Fibroblast of lung (primary cell): ENCODE results near the gene RBM41. TPM values are rescaled to one million over a fixed set of nuclear protein-coding genes. Genes with fewer than 3 reads are reported as not detected.
"Not testable (repeated sequence)": the region's sequence is repeated elsewhere in the genome, so short reads cannot be mapped to it uniquely, and the experiment has no call there.

Experiments
- DNase-seq, 2 donors: peaks; one replicate each; pipeline versions ENCODE4 v3.0.0 to v3.0.0-alpha.2; 2010; ENCODE audit warnings: low read depth in 2 of 2
- H2AFZ ChIP-seq: 2 replicates; pipeline ENCODE4 v1.5.1; 2012; ENCODE audit warnings: low read length, control low read depth, inconsistent platforms
- H3K27ac ChIP-seq: 2 replicates; pipeline ENCODE4 v1.5.1; 2011; ENCODE audit warnings: low read length, control low read depth; ENCODE audit not compliant: insufficient read depth
- H3K27me3 ChIP-seq: 2 replicates; pipeline ENCODE4 v1.5.1; 2011; ENCODE audit warnings: mild to moderate bottlenecking, low read length; ENCODE audit not compliant: control insufficient read depth, insufficient read depth
- H3K36me3 ChIP-seq: 2 replicates; pipeline ENCODE4 v1.5.1; 2011; ENCODE audit warnings: low read length; ENCODE audit not compliant: control insufficient read depth, insufficient read depth
- H3K4me1 ChIP-seq: 2 replicates; pipeline ENCODE4 v1.5.1; 2011; ENCODE audit warnings: low read length; ENCODE audit not compliant: control insufficient read depth, insufficient read depth; ENCODE audit errors: extremely low read depth
- H3K4me2 ChIP-seq: 2 replicates; pipeline ENCODE4 v1.5.1; 2011; ENCODE audit warnings: low read length, control low read depth; ENCODE audit not compliant: insufficient read depth; ENCODE audit errors: extremely low read depth
- H3K4me3 ChIP-seq, 4 experiments: fragments of 200-600 bp in 1 of 4; sonication (generic) in 1 of 4; replicated peaks in 1 of 4; 2 replicates each; pipeline ENCODE4 v1.5.1; 2011 to 2016; ENCODE audit warnings: low read length in 4 of 4, low read depth in 3 of 4, mild to moderate bottlenecking in 3 of 4, control low read depth in 2 of 4, inconsistent platforms in 1 of 4, mixed read lengths in 1 of 4; ENCODE audit not compliant: insufficient read depth in 1 of 4; ENCODE audit errors: control extremely low read depth in 1 of 4
- H3K79me2 ChIP-seq: 2 replicates; pipeline ENCODE4 v1.5.1; 2012; ENCODE audit warnings: mild to moderate bottlenecking, low read length, inconsistent platforms; ENCODE audit not compliant: control insufficient read depth, insufficient read depth
- H3K9ac ChIP-seq: 2 replicates; pipeline ENCODE4 v1.5.1; 2011; ENCODE audit warnings: mild to moderate bottlenecking, low read length, control low read depth; ENCODE audit not compliant: insufficient read depth
- H3K9me3 ChIP-seq: 2 replicates; pipeline ENCODE4 v1.5.1; 2012; ENCODE audit warnings: low read depth, low read length; ENCODE audit not compliant: control insufficient read depth, insufficient read depth
- H4K20me1 ChIP-seq: 2 replicates; pipeline ENCODE4 v1.5.1; 2011; ENCODE audit warnings: low read length; ENCODE audit not compliant: control insufficient read depth, insufficient read depth; ENCODE audit errors: extremely low read depth
- EZH2 ChIP-seq: IDR thresholded peaks from 2 replicates; pipeline ENCODE4 v1.5.1; 2012; ENCODE audit warnings: low read length, control low read depth, mild to moderate bottlenecking; ENCODE audit errors: missing control alignments
- polyA plus RNA-seq, 2 donors: library from polyadenylated mRNA; depleted of rRNA in 1 of 2; stranded (reverse) in 1 of 2; unstranded in 1 of 2; fragments of >200 nt; gene quantifications; 2 replicates each; pipeline ENCODE4 v1.2.1, GENCODE V29; 2011 to 2012; ENCODE audit warnings: missing spikeins in 1 of 2
- total RNA-seq: library from RNA; depleted of rRNA; stranded (reverse); fragments of >200 nt; gene quantifications from 2 replicates; pipeline ENCODE4 v1.2.1, GENCODE V29; 2014
- TF ChIP-seq, protein P1 (sequence below), 2 donors: IDR thresholded peaks in 1 of 2; conservative IDR thresholded peaks in 1 of 2; 1 replicate in 1 of 2; 2 replicates in 1 of 2; pipeline ENCODE4 v1.5.1; 2011 to 2012; ENCODE audit warnings: low read length in 2 of 2, control low read depth in 1 of 2, inconsistent platforms in 1 of 2, low read depth in 1 of 2, mild to moderate bottlenecking in 1 of 2

The RBM41 gene
- total and polyA plus RNA-seq, 2 donors (not counting 1 experiment from before 2014, with no cell fraction given) = 9.1 to 13.2 TPM

DNA sequence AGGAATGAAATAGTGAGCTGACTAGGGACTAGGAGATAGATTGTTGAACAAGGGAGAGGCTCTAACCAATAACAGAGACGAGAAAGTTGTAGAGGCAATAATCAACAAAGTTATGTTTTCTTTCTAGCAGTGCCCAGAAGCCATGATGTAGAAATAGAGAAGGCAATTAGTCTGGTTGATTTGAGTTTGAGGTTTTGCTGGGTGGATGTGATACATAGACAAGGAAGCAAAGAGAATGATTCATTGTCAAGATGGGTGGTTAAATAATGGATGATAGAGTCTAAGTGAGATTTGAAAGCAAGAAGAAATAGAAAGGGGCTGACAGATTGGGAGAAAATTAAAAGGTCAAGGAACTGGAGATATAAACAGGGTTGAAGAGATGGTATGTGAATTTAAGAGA is 11.2 kb downstream of the RBM41 start:
- Histone ChIP-seq H3K27ac (no peak overlapping the region), H3K4me2 (no peak overlapping the region), H3K36me3 (no peaks in the 10 kb centered on the region), H4K20me1 (no peaks in the 10 kb centered on the region), H3K27me3 (no peaks in the 10 kb centered on the region), H3K4me1 (no peaks in the 10 kb centered on the region), H3K9ac (no peak overlapping the region), H2AFZ (no peak overlapping the region), H3K9me3 (no peaks in the 10 kb centered on the region), H3K4me3 (no peak overlapping the region), H3K79me2 (no peaks in the 10 kb centered on the region)
- TF ChIP-seq, protein P1, sequence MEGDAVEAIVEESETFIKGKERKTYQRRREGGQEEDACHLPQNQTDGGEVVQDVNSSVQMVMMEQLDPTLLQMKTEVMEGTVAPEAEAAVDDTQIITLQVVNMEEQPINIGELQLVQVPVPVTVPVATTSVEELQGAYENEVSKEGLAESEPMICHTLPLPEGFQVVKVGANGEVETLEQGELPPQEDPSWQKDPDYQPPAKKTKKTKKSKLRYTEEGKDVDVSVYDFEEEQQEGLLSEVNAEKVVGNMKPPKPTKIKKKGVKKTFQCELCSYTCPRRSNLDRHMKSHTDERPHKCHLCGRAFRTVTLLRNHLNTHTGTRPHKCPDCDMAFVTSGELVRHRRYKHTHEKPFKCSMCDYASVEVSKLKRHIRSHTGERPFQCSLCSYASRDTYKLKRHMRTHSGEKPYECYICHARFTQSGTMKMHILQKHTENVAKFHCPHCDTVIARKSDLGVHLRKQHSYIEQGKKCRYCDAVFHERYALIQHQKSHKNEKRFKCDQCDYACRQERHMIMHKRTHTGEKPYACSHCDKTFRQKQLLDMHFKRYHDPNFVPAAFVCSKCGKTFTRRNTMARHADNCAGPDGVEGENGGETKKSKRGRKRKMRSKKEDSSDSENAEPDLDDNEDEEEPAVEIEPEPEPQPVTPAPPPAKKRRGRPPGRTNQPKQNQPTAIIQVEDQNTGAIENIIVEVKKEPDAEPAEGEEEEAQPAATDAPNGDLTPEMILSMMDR (conservative IDR thresholded peaks at IDR 0.05 in 1 of 2, IDR thresholded peaks at IDR 0.05 in 1 of 2; ENCODE audit: low read depth in 1 of 2, low read length in 2 of 2) = no peak
- TF ChIP-seq EZH2 = no peak
- DNase-seq = peak in 1 of 2 donors; percentile 35

DNA sequence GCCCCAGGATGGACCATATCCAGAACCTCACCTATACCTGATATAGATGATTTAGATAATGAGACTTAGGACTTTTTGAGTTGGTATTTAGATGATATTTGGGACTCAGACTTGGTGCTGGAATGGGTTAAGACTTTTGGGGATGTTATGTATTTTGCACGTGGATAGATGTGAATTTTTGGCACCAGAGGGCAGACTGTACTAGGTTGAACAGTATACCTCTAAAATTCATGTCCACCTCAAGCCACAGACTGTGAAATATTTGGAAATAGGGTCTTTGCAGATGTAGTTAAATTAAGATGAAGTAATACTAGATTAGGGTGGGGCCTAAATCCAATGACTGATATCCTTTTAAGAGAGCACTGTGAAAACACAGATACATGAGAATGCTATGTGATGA is 15.6 kb downstream of the RBM41 start:
- Histone ChIP-seq H3K36me3 (no peaks in the 10 kb centered on the region), H3K4me2 (no peak overlapping the region), H4K20me1 (no peaks in the 10 kb centered on the region), H3K9me3 (no peaks in the 10 kb centered on the region), H3K27me3 (no peaks in the 10 kb centered on the region), H3K9ac (no peak overlapping the region), H3K4me1 (no peaks in the 10 kb centered on the region), H3K4me3 (no peak overlapping the region), H3K79me2 (no peaks in the 10 kb centered on the region), H2AFZ (no peak overlapping the region), H3K27ac (no peak overlapping the region)
- DNase-seq = peak in 1 of 2 donors; percentile 6
- TF ChIP-seq, protein P1 (conservative IDR thresholded peaks at IDR 0.05 in 1 of 2, IDR thresholded peaks at IDR 0.05 in 1 of 2; ENCODE audit: low read depth in 1 of 2, low read length in 2 of 2) = no peak
- no peak for TF ChIP-seq EZH2

DNA sequence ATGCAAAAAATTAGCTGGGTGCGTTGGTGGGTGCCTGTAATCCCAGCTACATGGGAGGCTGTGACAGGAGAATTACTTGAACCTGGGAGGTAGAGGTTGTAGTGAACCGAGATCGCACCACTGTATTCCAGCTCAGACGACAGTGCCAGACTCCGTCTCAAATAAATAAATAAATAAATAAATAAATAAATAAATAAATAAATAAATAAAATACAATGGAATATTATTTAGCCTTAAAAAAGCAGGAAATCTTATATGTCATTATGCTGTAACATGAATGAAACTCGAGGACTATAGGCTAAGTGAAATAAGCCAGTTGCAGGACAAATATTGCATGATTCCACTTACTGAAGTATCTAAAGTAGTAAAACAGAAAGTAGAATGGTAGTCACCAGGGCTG is 42.5 kb downstream of the RBM41 start:
- Histone ChIP-seq H3K27me3 (no peaks in the 10 kb centered on the region), H3K9ac (no peak overlapping the region), H3K9me3 (no peaks in the 10 kb centered on the region), H3K79me2 (no peaks in the 10 kb centered on the region), H2AFZ (no peak overlapping the region), H3K4me3 (no peak overlapping the region), H3K36me3 (no peaks in the 10 kb centered on the region), H3K4me1 (no peaks in the 10 kb centered on the region), H4K20me1 (no peaks in the 10 kb centered on the region), H3K4me2 (no peak overlapping the region), H3K27ac (no peak overlapping the region)
- DNase-seq = no peak
- no peak for TF ChIP-seq EZH2
- TF ChIP-seq, protein P1 (conservative IDR thresholded peaks at IDR 0.05 in 1 of 2, IDR thresholded peaks at IDR 0.05 in 1 of 2; ENCODE audit: low read depth in 1 of 2, low read length in 2 of 2) = no peak

DNA sequence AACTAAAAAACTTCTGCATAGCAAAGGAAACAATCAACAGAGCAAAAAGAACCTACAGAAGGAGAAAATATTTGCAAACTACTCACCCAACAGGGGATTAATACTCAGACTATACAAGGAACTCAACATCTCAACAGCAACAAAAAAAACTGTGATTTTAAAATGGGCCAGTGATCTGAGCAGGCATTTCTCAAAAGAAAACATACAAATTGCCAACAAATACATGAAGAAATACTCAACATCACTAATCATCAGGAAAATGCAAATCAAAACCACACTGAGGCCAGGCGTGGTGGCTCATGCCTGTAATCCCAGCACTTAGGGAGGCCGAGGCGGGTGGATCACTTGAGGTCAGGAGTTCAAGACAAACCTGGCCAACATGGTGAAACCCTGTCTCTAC is 60.9 kb downstream of the RBM41 start:
- not testable (repeated sequence) for H2AFZ ChIP-seq, H3K27ac ChIP-seq, H3K79me2 ChIP-seq, H3K4me1 ChIP-seq, H3K4me3 ChIP-seq, H3K9ac ChIP-seq, H3K36me3 ChIP-seq, H3K9me3 ChIP-seq, H3K27me3 ChIP-seq, H3K4me2 ChIP-seq, H4K20me1 ChIP-seq
- peak in 1 of 2 donors; percentile 45 for DNase-seq
